DOHH2 (cell line): ENCODE measurements around the gene ARHGEF16.

Experiments used
- EZH2phosphoT487 ChIP-seq: fragments of 200-600 bp; sonication (generic); IDR thresholded peaks from 2 replicates; pipeline ENCODE4 v1.6.1; 2017; ENCODE audit warnings: borderline replicate concordance, mild to moderate bottlenecking, antibody characterized with exemption, low read length, moderate library complexity, mixed read lengths
- TF ChIP-seq, protein P1 (sequence below): fragments of 200-600 bp; sonication (generic); IDR thresholded peaks from one replicate; pipeline ENCODE4 v1.5.1; 2014; ENCODE audit warnings: antibody characterized with exemption, mild to moderate bottlenecking, low read depth, low read length; ENCODE audit not compliant: poor library complexity, severe bottlenecking

DNA sequence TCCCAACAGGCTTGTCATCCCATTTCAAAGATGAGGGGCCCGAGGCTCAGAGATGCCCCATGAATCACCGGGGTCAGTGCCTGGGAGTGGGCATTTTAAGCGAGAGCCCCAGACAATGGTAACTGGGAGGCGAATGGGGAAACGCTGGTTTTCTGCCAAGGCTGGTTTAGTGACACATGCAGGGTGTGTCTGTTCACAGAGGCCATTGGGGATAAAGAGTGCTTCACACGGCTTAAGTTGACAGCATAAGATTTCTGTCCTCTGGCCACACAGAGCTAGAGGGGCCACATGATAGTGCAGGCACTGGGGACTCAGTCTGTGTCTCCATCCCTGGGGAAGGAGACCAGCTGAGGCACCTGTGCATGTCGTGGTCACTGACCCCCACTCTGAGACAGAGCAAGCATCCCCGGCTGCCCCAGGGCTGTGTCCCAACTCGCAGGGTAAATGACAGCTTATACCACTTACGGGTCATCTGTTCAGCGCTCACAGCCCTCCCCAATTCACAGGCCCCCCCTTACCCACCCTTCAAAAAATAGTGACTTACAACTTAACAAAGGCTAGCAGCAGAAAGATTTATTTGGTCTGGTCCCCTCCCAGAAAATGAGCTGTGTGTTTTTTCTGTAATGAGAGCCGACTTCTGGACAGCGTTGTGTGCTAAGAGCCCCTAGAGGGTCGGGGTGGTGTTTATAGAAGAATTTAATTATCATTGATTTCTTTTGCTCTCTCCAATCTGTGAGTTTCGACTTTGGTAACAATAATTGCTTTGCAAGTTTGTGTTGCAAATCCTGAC lies 34.9 kb upstream of the ARHGEF16 start:
- TF ChIP-seq, protein P1, sequence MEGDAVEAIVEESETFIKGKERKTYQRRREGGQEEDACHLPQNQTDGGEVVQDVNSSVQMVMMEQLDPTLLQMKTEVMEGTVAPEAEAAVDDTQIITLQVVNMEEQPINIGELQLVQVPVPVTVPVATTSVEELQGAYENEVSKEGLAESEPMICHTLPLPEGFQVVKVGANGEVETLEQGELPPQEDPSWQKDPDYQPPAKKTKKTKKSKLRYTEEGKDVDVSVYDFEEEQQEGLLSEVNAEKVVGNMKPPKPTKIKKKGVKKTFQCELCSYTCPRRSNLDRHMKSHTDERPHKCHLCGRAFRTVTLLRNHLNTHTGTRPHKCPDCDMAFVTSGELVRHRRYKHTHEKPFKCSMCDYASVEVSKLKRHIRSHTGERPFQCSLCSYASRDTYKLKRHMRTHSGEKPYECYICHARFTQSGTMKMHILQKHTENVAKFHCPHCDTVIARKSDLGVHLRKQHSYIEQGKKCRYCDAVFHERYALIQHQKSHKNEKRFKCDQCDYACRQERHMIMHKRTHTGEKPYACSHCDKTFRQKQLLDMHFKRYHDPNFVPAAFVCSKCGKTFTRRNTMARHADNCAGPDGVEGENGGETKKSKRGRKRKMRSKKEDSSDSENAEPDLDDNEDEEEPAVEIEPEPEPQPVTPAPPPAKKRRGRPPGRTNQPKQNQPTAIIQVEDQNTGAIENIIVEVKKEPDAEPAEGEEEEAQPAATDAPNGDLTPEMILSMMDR = no peak
- TF ChIP-seq EZH2phosphoT487 = no peak
